Neutrophil (primary cell): ENCODE data around the gene CD80.
"Not testable (repeated sequence)": the region's sequence is repeated elsewhere in the genome, so short reads cannot be mapped to it uniquely, and the experiment has no call there.

ENCODE experiments used
- H3K27ac ChIP-seq: fragments of 200-600 bp; sonication (generic); 2 replicates; pipeline ENCODE4 v1.5.1; 2016; ENCODE audit warnings: mild to moderate bottlenecking, moderate library complexity
- H3K27me3 ChIP-seq: fragments of 200-600 bp; sonication (generic); 2 replicates; pipeline ENCODE4 v1.6.0; 2016; ENCODE audit warnings: mild to moderate bottlenecking
- H3K36me3 ChIP-seq: fragments of 200-600 bp; sonication (generic); 2 replicates; pipeline ENCODE4 v1.5.1; 2017
- H3K4me1 ChIP-seq, 2 experiments: fragments of 200-600 bp in 1 of 2; sonication (generic) in 1 of 2; 1 replicate in 1 of 2; 2 replicates in 1 of 2; pipeline versions ENCODE4 v1.5.1 to v1.6.1; 2013 to 2016; ENCODE audit warnings: low read depth in 1 of 2, low read length in 1 of 2, mild to moderate bottlenecking in 1 of 2, moderate library complexity in 1 of 2; ENCODE audit not compliant: control insufficient read depth in 1 of 2, insufficient read depth in 1 of 2
- H3K4me3 ChIP-seq, 2 experiments: fragments of 200-600 bp in 1 of 2; sonication (generic) in 1 of 2; 1 replicate in 1 of 2; 2 replicates in 1 of 2; pipeline ENCODE4 v1.5.1; 2013 to 2016; ENCODE audit warnings: low read depth in 1 of 2, low read length in 1 of 2, mild to moderate bottlenecking in 1 of 2, moderate library complexity in 1 of 2
- H3K9me3 ChIP-seq: fragments of 200-600 bp; sonication (generic); 2 replicates; pipeline ENCODE4 v1.5.1; 2016
- CTCF ChIP-seq: fragments of 200-600 bp; sonication (generic); IDR thresholded peaks from 2 replicates; pipeline ENCODE4 v1.5.1; 2016; ENCODE audit warnings: antibody characterized with exemption

The CD80 gene

GRCh38 chr3:119595639-119596334, 36.4 kb upstream of the CD80 start:
- H3K36me3 ChIP-seq: no peaks in the 10 kb centered on the region
- TF ChIP-seq CTCF: no peak

DNA sequence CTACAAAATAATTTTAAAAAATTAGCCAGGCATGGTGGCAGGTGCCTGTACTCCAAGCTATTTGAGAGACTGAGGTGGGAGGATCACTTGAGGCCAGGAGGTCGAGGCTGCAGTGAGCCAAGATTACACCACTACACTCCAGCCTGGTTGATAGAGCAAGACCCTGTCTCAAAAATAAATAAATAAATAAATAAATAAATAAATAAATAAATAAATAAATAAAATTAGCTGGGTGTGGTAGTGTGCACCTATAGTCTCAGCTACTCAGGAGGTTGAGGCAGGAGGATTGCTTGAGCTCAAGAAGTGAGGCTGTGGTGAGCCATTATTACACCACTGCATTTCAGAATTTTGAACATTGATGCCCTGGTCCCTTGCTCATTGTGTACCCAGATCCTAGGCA, 35.5 kb upstream of the CD80 start:
- H3K36me3 ChIP-seq, H3K27me3 ChIP-seq, H3K9me3 ChIP-seq, H3K4me3 ChIP-seq, H3K27ac ChIP-seq, H3K4me1 ChIP-seq: not testable (repeated sequence)

More at GRCh38 chr3:119595639-119596334, 36.4 kb upstream of the CD80 start:
- Histone ChIP-seq H3K4me3 (no peak overlapping the region), H3K4me1 (peaks cover 0 to 6% of the 10 kb centered on the region in 2 experiments), H3K27ac (no peak overlapping the region), H3K9me3 (no peaks in the 10 kb centered on the region), H3K27me3 (no peaks in the 10 kb centered on the region)

- Histone ChIP-seq H3K4me1 (peaks cover 4 to 6% of the 10 kb centered on the region in 2 experiments), H3K4me3 (no peak overlapping the region), H3K9me3 (no peaks in the 10 kb centered on the region), H3K27ac (no peak overlapping the region), H3K27me3 (no peaks in the 10 kb centered on the region), H3K36me3 (no peaks in the 10 kb centered on the region)
- TF ChIP-seq CTCF: no peak
These were observed 34.7 kb upstream of the CD80 start for GRCh38 chr3:119594066-119594465.

GRCh38 chr3:119592861-119593260, 33.4 kb upstream of the CD80 start:
- Histone ChIP-seq H3K4me3 (no peak overlapping the region), H3K27ac (no peak overlapping the region), H3K4me1 (peaks cover 5 to 6% of the 10 kb centered on the region in 2 experiments), H3K9me3 (no peaks in the 10 kb centered on the region), H3K36me3 (no peaks in the 10 kb centered on the region), H3K27me3 (no peaks in the 10 kb centered on the region)
- TF ChIP-seq CTCF: no peak

- no peaks in the 10 kb centered on the region for H3K36me3 ChIP-seq
- peaks cover 0 to 5% of the 10 kb centered on the region in 2 experiments for H3K4me1 ChIP-seq
- TF ChIP-seq CTCF: no peak
- H3K27me3 ChIP-seq: no peaks in the 10 kb centered on the region
- H3K27ac ChIP-seq: no peak overlapping the region
- no peaks in the 10 kb centered on the region for H3K9me3 ChIP-seq
- H3K4me3 ChIP-seq: no peak overlapping the region
These were observed 31.3 kb upstream of the CD80 start for GRCh38 chr3:119590706-119591105.

DNA sequence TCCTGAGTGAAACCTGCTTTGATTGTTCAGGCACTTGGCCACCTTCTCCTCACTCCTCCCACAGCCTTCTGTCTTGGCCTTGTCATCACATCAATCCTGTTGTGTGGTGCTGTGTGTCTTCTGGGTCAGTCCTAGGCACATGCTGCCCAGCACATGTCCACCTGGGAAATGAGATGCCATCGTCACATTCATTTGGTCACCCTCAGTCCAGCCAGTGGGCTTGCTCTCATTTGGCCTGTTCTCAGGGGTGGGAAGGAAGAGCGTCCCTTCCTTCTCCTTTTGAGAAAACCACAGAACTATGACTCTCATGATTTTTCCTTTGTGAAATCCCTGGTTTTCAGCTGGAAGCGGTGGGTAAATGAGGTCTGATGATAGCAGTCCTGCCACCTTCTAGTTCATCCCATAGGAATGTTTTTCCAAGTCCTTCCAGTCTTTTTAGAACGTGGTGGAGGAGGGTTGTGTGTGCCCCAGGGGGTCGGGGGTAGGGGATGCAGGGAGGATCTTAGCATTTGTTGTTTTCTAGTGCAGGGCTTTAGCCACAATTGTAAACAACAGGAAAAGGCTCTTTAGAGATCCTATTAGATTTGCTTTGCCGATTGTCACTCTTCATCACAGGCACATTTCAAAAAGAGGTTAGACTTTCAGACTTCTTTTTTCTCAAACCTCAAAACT, 29.8 kb upstream of the CD80 start:
- no peak for TF ChIP-seq CTCF
- no peak overlapping the region for H3K27ac ChIP-seq
- no peaks in the 10 kb centered on the region for H3K36me3 ChIP-seq
- H3K4me3 ChIP-seq: no peak overlapping the region
- H3K9me3 ChIP-seq: no peaks in the 10 kb centered on the region
- peaks cover 0 to 5% of the 10 kb centered on the region in 2 experiments for H3K4me1 ChIP-seq
- H3K27me3 ChIP-seq: no peaks in the 10 kb centered on the region
